Gastroesophageal sphincter (tissue), 4 donors: ENCODE data around the gene REC8. TPM values are rescaled to one million over a fixed set of nuclear protein-coding genes. Genes with fewer than 3 reads are reported as not detected.
"Not testable (repeated sequence)": the region's sequence is repeated elsewhere in the genome, so short reads cannot be mapped to it uniquely, and the experiment has no call there.

Experiments used
- ATAC-seq: fragments of 150-250 bp; one replicate; pipeline ENCODE4 v1.9.1; 2016; ENCODE audit warnings: mild to moderate bottlenecking, moderate library complexity
- H3K27ac ChIP-seq, 4 donors: fragments of 200-600 bp; sonication (generic) in 3 of 4; 1 replicate in 3 of 4; 2 replicates in 1 of 4; pipeline ENCODE4 v1.5.1; 2016 to 2019
- H3K27me3 ChIP-seq: fragments of 200-600 bp; sonication (generic); one replicate; pipeline ENCODE4 v1.5.1; 2019
- H3K36me3 ChIP-seq, 2 donors: fragments of 200-600 bp; sonication (generic); one replicate each; pipeline ENCODE4 v1.5.1; 2019; ENCODE audit warnings: control low read depth in 1 of 2
- H3K4me1 ChIP-seq, 3 donors: fragments of 200-600 bp; sonication (generic); 1 replicate in 2 of 3; 2 replicates in 1 of 3; pipeline ENCODE4 v1.5.1; 2016 to 2019; ENCODE audit warnings: control low read depth in 2 of 3
- H3K4me3 ChIP-seq, 2 donors: fragments of 200-600 bp; sonication (generic); one replicate each; pipeline ENCODE4 v1.5.1; 2019; ENCODE audit warnings: mild to moderate bottlenecking in 1 of 2, moderate library complexity in 1 of 2
- H3K9me3 ChIP-seq, 3 donors: fragments of 200-600 bp; sonication (generic); one replicate each; pipeline ENCODE4 v1.5.1; 2017 to 2019; ENCODE audit warnings: control low read depth in 2 of 3
- CTCF ChIP-seq, 4 experiments: fragments of 200-600 bp in 2 of 4; fragments of 450-650 bp in 2 of 4; sonication (generic) in 1 of 4; IDR thresholded peaks; one replicate each; pipeline ENCODE4 v1.5.1; 2017 to 2019; ENCODE audit warnings: antibody characterized with exemption in 4 of 4, mild to moderate bottlenecking in 2 of 4, moderate library complexity in 2 of 4
- EP300 ChIP-seq: sonication (generic); formaldehyde crosslinking; IDR thresholded peaks from one replicate; pipeline ENCODE4 v1.6.1; 2017; ENCODE audit warnings: antibody characterized with exemption, mild to moderate bottlenecking
- POLR2A ChIP-seq, 2 donors: fragments of 450-650 bp; IDR thresholded peaks; one replicate each; pipeline ENCODE4 v1.6.1; 2017; ENCODE audit warnings: antibody characterized with exemption in 2 of 2, mild to moderate bottlenecking in 2 of 2, moderate library complexity in 1 of 2
- POLR2AphosphoS5 ChIP-seq: sonication (generic); formaldehyde crosslinking; IDR thresholded peaks from one replicate; pipeline ENCODE4 v1.6.1; 2017; ENCODE audit warnings: antibody characterized with exemption
- WGBS, 2 donors: methylation state at CpG; one replicate each; pipeline ENCODE4 v1.1.5; 2018; ENCODE audit warnings: low coverage in 1 of 2; 5-methylcytosine and 5-hydroxymethylcytosine counted together
- small RNA-seq, 4 donors: library from RNA; depleted of rRNA; stranded (forward); fragments of <200 nt; gene quantifications; one replicate each; pipeline ENCODE3, GENCODE V24; 2016
- total RNA-seq, 4 donors: library from RNA; depleted of rRNA; stranded (reverse); fragments of >200 nt; gene quantifications; one replicate each; pipeline ENCODE4 v1.1.0, GENCODE V29; 2016

REC8 gene
- total RNA-seq, 4 donors from 2014 or later, result 1.6 to 8.2 (median 6.8) TPM

GRCh38 chr14:24219521-24219920, 47.6 kb downstream of the REC8 start:
- H3K4me3 ChIP-seq, result no peak overlapping the region
- H3K4me1 ChIP-seq, result peaks cover 0 to 19% (median 8%) of the 10 kb centered on the region in 3 donors
- H3K27ac ChIP-seq, result no peak overlapping the region
- no peak for TF ChIP-seq CTCF (IDR thresholded peaks at IDR 0.05)
- TF ChIP-seq POLR2A (IDR thresholded peaks at IDR 0.05), result no peak
- TF ChIP-seq POLR2AphosphoS5, result no peak
- TF ChIP-seq EP300, result no peak
- no peaks in the 10 kb centered on the region for H3K27me3 ChIP-seq
- no peaks in the 10 kb centered on the region for H3K9me3 ChIP-seq
- H3K36me3 ChIP-seq, result peaks cover 0 to 11% of the 10 kb centered on the region in 2 donors
- no peak for ATAC-seq
- WGBS, 2 donors, result 0 to 54% methylated on average over 1 to 3 of the region's 3 CpGs

GRCh38 chr14:24222987-24223386, 51.1 kb downstream of the REC8 start:
- not testable (repeated sequence) for H3K4me1 ChIP-seq, H3K9me3 ChIP-seq, ATAC-seq, H3K4me3 ChIP-seq, H3K27me3 ChIP-seq, H3K27ac ChIP-seq
- 80 to 100% methylated on average over 1 to 3 of the region's 4 CpGs for WGBS, 2 donors
- peaks cover 0 to 18% of the 10 kb centered on the region in 2 donors for H3K36me3 ChIP-seq

GRCh38 chr14:24224618-24225071, 52.8 kb downstream of the REC8 start:
- TF ChIP-seq EP300, result no peak
- no peak for TF ChIP-seq POLR2A (IDR thresholded peaks at IDR 0.05)
- no peak for TF ChIP-seq CTCF (IDR thresholded peaks at IDR 0.05)
- no peak for TF ChIP-seq POLR2AphosphoS5
- ATAC-seq, result no peak
- peaks cover 0 to 26% of the 10 kb centered on the region in 2 donors for H3K36me3 ChIP-seq
- H3K4me1 ChIP-seq, result peaks cover 0 to 9% (median 0%) of the 10 kb centered on the region in 3 donors
- H3K27me3 ChIP-seq, result no peaks in the 10 kb centered on the region
- peak overlapping the region in 1 of 4 donors; percentile 6 for H3K27ac ChIP-seq
- no peak overlapping the region for H3K4me3 ChIP-seq
- no peaks in the 10 kb centered on the region for H3K9me3 ChIP-seq
- WGBS, 2 donors, result 77 to 85% methylated on average over 5 to 6 of the region's 7 CpGs

- Histone ChIP-seq H3K27me3 (no peaks in the 10 kb centered on the region), H3K36me3 (peaks cover 0 to 26% of the 10 kb centered on the region in 2 donors), H3K9me3 (no peaks in the 10 kb centered on the region), H3K27ac (no peak overlapping the region), H3K4me3 (no peak overlapping the region), H3K4me1 (peaks cover 0 to 19% (median 9%) of the 10 kb centered on the region in 3 donors)
- TF ChIP-seq POLR2AphosphoS5 (no peak), POLR2A (IDR thresholded peaks at IDR 0.05) (no peak), EP300 (no peak), CTCF (IDR thresholded peaks at IDR 0.05) (no peak)
- WGBS, 2 donors, result 40 to 81% methylated on average over 1 of the region's 1 CpG
- ATAC-seq, result no peak
These were observed 54.6 kb downstream of the REC8 start for GRCh38 chr14:24226473-24226872.

DNA sequence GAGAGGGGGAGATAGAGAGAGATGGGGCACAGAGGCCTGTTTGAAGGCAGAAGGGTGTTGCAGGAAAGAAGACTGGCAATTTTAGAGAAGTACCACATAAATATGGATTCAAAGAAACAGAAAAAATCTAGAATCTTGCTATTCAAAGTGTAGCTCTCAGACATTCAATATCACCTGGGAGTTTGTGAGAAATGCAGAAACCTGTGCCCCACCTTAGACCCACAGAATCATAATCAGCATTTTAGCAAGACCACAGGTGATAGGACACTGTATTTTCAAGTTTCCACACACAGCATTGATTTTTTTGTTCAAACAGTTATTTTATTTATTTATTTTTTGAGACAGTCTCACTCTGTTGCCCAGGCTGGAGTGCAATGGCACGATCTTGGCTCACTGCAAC, 57.0 kb downstream of the REC8 start:
- H3K4me1 ChIP-seq, result peaks cover 4 to 34% (median 18%) of the 10 kb centered on the region in 3 donors
- no peaks in the 10 kb centered on the region for H3K27me3 ChIP-seq
- no peak for ATAC-seq
- no peak overlapping the region for H3K27ac ChIP-seq
- 41 to 57% methylated on average over 1 of the region's 1 CpG for WGBS, 2 donors
- no peaks in the 10 kb centered on the region for H3K9me3 ChIP-seq
- no peak overlapping the region for H3K4me3 ChIP-seq
- H3K36me3 ChIP-seq, result peaks cover 0 to 26% of the 10 kb centered on the region in 2 donors
- TF ChIP-seq POLR2A (IDR thresholded peaks at IDR 0.05), result no peak
- no peak for TF ChIP-seq CTCF (IDR thresholded peaks at IDR 0.05)
- TF ChIP-seq POLR2AphosphoS5, result no peak
- TF ChIP-seq EP300, result no peak

Small RNAs within 50 kb of the gene (small RNA-seq; reads per million reads assigned to genes)
- 0 reads per million in 4 donors for gene AL136295.4
- 0 reads per million in 4 donors for gene CHMP4A
- gene IPO4, result 0 reads per million in 4 donors
- 0 reads per million in 4 donors for gene IRF9
- gene MDP1, result 0 reads per million in 4 donors
- 0.18 to 1.2 (median 0.46) reads per million in 4 donors for gene RNA5SP383

Other genes with a start within 250 kb of the REC8 start
- gene DHRS4, start 218.3 kb upstream of the REC8 start, total RNA-seq, result 10 to 100 TPM; 30.4 to 55.9 (median 37.1) TPM
- gene DHRS4L2, start 183.2 kb upstream of the REC8 start, total RNA-seq, result 10 to 100 TPM in 3 of 4 donors, 1 to 10 TPM in 1; 5.9 to 25.3 (median 16.7) TPM
- under 1 TPM in 3 of 4 donors, not detected in 1; 0.12 to 0.47 (median 0.17) TPM for gene CARMIL3, start 120.1 kb upstream of the REC8 start, total RNA-seq
- 1 to 10 TPM in 1 of 4 donors, not detected in 3; 1.5 TPM for gene CPNE6, start 100.5 kb upstream of the REC8 start, total RNA-seq
- gene PCK2, start 77.8 kb upstream of the REC8 start, total RNA-seq, result 10 to 100 TPM in 3 of 4 donors, 1 to 10 TPM in 1; 9.2 to 14.9 (median 11.6) TPM
- gene DCAF11, start 57.3 kb upstream of the REC8 start, total RNA-seq, result 10 to 100 TPM; 58.0 to 81.6 (median 71.6) TPM
- gene NRL, start 57.1 kb upstream of the REC8 start, total RNA-seq, result 10 to 100 TPM in 1 of 4 donors, 1 to 10 TPM in 1, under 1 TPM in 1, not detected in 1; 0.81 to 10.4 (median 5.0) TPM
- under 1 TPM in 2 of 4 donors, not detected in 2; 0.27 to 0.67 TPM for gene FITM1, start 41.4 kb upstream of the REC8 start, total RNA-seq
- gene PSME1, start 35.9 kb upstream of the REC8 start, total RNA-seq, result 100 to 1,000 TPM; 114 to 186 (median 127) TPM
- gene EMC9, start 30.5 kb upstream of the REC8 start, total RNA-seq, result 10 to 100 TPM in 2 of 4 donors, 1 to 10 TPM in 2; 6.4 to 15.4 (median 10.4) TPM
- 10 to 100 TPM; 41.4 to 52.3 (median 42.0) TPM for gene PSME2, start 25.5 kb upstream of the REC8 start, total RNA-seq
- gene RNF31, start 24.6 kb upstream of the REC8 start, total RNA-seq, result 10 to 100 TPM; 19.0 to 38.9 (median 32.0) TPM
- 10 to 100 TPM; 61.3 to 80.1 (median 68.1) TPM for gene IRF9, start 10.8 kb upstream of the REC8 start, total RNA-seq
- 10 to 100 TPM; 16.8 to 31.6 (median 27.0) TPM for gene IPO4, start 16.7 kb downstream of the REC8 start, total RNA-seq
- 10 to 100 TPM; 34.7 to 53.3 (median 45.0) TPM for gene TM9SF1, start 23.4 kb downstream of the REC8 start, total RNA-seq
- gene TSSK4, start 33.6 kb downstream of the REC8 start, total RNA-seq, result under 1 TPM in 1 of 4 donors, not detected in 3; 0.40 TPM
- gene CHMP4A, start 41.4 kb downstream of the REC8 start, total RNA-seq, result 100 to 1,000 TPM in 2 of 4 donors, 10 to 100 TPM in 2; 93.4 to 134 (median 106) TPM
- 10 to 100 TPM in 3 of 4 donors, 1 to 10 TPM in 1; 6.9 to 17.1 (median 11.4) TPM for gene MDP1, start 44.0 kb downstream of the REC8 start, total RNA-seq
- 100 to 1,000 TPM; 136 to 193 (median 168) TPM for gene NEDD8, start 60.3 kb downstream of the REC8 start, total RNA-seq
- 10 to 100 TPM; 46.0 to 70.5 (median 59.8) TPM for gene GMPR2, start 60.8 kb downstream of the REC8 start, total RNA-seq
- gene TINF2, start 70.5 kb downstream of the REC8 start, total RNA-seq, result 10 to 100 TPM; 53.2 to 72.5 (median 70.0) TPM
- 10 to 100 TPM in 1 of 4 donors, 1 to 10 TPM in 3; 1.3 to 43.3 (median 6.3) TPM for gene TGM1, start 91.1 kb downstream of the REC8 start, total RNA-seq
- 10 to 100 TPM; 12.9 to 27.6 (median 16.5) TPM for gene RABGGTA, start 99.5 kb downstream of the REC8 start, total RNA-seq
- 10 to 100 TPM in 3 of 4 donors, 1 to 10 TPM in 1; 8.2 to 33.0 (median 17.7) TPM for gene DHRS1, start 127.7 kb downstream of the REC8 start, total RNA-seq
- gene NOP9, start 127.8 kb downstream of the REC8 start, total RNA-seq, result 10 to 100 TPM; 19.4 to 29.2 (median 22.8) TPM
- gene CIDEB, start 135.9 kb downstream of the REC8 start, total RNA-seq, result 10 to 100 TPM in 2 of 4 donors, 1 to 10 TPM in 2; 4.9 to 12.5 (median 9.5) TPM
- 1 to 10 TPM; 2.4 to 5.0 (median 3.4) TPM for gene LTB4R2, start 138.1 kb downstream of the REC8 start, total RNA-seq
- gene LTB4R, start 139.4 kb downstream of the REC8 start, total RNA-seq, result 1 to 10 TPM; 3.0 to 4.2 (median 3.4) TPM
- 10 to 100 TPM; 13.3 to 40.5 (median 22.6) TPM for gene ADCY4, start 163.0 kb downstream of the REC8 start, total RNA-seq
- gene RIPK3, start 167.9 kb downstream of the REC8 start, total RNA-seq, result 1 to 10 TPM; 3.1 to 8.9 (median 3.9) TPM
- 10 to 100 TPM; 33.5 to 63.5 (median 57.9) TPM for gene NFATC4, start 196.1 kb downstream of the REC8 start, total RNA-seq
- 10 to 100 TPM in 2 of 4 donors, 1 to 10 TPM in 2; 6.9 to 19.9 (median 11.5) TPM for gene NYNRIN, start 226.9 kb downstream of the REC8 start, total RNA-seq